Small intestine (tissue), 7 donors: ENCODE measurements around the gene SECISBP2L. TPM values are rescaled to one million over a fixed set of nuclear protein-coding genes. Genes with fewer than 3 reads are reported as not detected.

ENCODE experiments used
- DNase-seq, 2 donors: peaks; one replicate each; pipeline versions ENCODE4 v3.0.0 to v3.0.0-alpha.2; 2013
- FAIRE-seq: peaks from 2 replicates; lab custom pipeline; 2012; peaks lifted over from hg19 to GRCh38; lab: Jason Lieb, UNC
- H3K27ac ChIP-seq, 3 donors: one replicate each; pipeline ENCODE4 v1.5.1; 2013; ENCODE audit warnings: low read length in 2 of 3, mild to moderate bottlenecking in 2 of 3, control low read depth in 1 of 3, inconsistent platforms in 1 of 3, low read depth in 1 of 3, moderate library complexity in 1 of 3
- H3K27me3 ChIP-seq, 3 donors: one replicate each; pipeline ENCODE4 v1.6.1; 2013; ENCODE audit warnings: low read length in 3 of 3, inconsistent platforms in 1 of 3; ENCODE audit not compliant: control insufficient read depth in 3 of 3, insufficient read depth in 3 of 3
- H3K36me3 ChIP-seq, 3 donors: one replicate each; pipeline ENCODE4 v1.6.1; 2013; ENCODE audit warnings: low read length in 3 of 3, inconsistent platforms in 1 of 3, low read depth in 1 of 3, mild to moderate bottlenecking in 1 of 3, moderate library complexity in 1 of 3; ENCODE audit not compliant: control insufficient read depth in 3 of 3, insufficient read depth in 2 of 3
- H3K4me1 ChIP-seq, 3 donors: one replicate each; pipeline ENCODE4 v1.6.1; 2013; ENCODE audit warnings: low read length in 2 of 3, inconsistent platforms in 1 of 3, low read depth in 1 of 3, mild to moderate bottlenecking in 1 of 3, moderate library complexity in 1 of 3; ENCODE audit not compliant: control insufficient read depth in 3 of 3, insufficient read depth in 2 of 3
- H3K4me3 ChIP-seq, 3 donors: one replicate each; pipeline ENCODE4 v1.5.1; 2013; ENCODE audit warnings: low read length in 3 of 3, control low read depth in 1 of 3, inconsistent platforms in 1 of 3, low read depth in 1 of 3, mild to moderate bottlenecking in 1 of 3, moderate library complexity in 1 of 3
- H3K9me3 ChIP-seq, 2 donors: one replicate each; pipeline ENCODE4 v1.6.1; 2013; ENCODE audit warnings: low read depth in 1 of 2, low read length in 1 of 2; ENCODE audit not compliant: control insufficient read depth in 2 of 2, insufficient read depth in 1 of 2
- whole genome bisulfite sequencing, 3 donors: extraction: QIAGEN DNeasy Blood & Tissue Kit; methylation state at CpG; one replicate each; pipeline ENCODE4 v1.1.7; 2013; 5-methylcytosine and 5-hydroxymethylcytosine counted together
- polyA plus RNA-seq, 4 donors: library from polyadenylated mRNA; stranded (reverse) in 3 of 4; unstranded in 1 of 4; fragments of 200-250 nt in 3 of 4; fragments of 120-200 nt in 1 of 4; gene quantifications; one replicate each; pipeline versions ENCODE4 v1.2.1 to v1.2.3, GENCODE V29; 2013
- donor health status: healthy with polysubstance abuse.
- donor health status: control.
- donor health status: control.
- donor health status: Bipolar disorder and iron deficiency.
- donor health status: healthy.

SECISBP2L gene
- polyA plus RNA-seq, 4 donors = 5.4 to 30.6 (median 7.5) TPM

DNA sequence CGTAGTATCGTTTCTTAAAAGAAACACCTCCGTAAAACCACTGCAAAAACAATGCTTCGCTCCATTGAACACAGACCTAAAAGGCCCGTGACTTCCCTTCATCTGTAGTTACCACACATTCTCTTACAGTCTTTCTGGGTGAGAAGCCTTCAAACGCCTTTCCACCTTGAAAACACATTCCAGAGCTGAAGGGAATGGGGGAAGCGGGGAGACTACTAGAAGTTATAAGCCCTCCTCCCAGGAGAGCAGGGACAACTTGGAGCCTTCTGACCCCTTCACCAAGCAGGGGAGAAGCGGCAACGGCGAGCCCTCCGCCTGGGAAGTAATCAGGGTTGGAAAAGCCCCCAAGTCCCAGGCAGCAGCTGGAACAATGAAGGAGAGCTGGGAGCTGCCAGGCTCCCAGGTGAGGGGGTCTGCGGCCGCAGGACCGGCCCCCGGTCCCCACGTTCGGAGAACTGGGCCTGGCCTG is 461 bp downstream of the SECISBP2L start:
- peak overlapping the region; percentile 62 to 90 (median 65) for H3K27ac ChIP-seq
- FAIRE-seq = no peak

DNA sequence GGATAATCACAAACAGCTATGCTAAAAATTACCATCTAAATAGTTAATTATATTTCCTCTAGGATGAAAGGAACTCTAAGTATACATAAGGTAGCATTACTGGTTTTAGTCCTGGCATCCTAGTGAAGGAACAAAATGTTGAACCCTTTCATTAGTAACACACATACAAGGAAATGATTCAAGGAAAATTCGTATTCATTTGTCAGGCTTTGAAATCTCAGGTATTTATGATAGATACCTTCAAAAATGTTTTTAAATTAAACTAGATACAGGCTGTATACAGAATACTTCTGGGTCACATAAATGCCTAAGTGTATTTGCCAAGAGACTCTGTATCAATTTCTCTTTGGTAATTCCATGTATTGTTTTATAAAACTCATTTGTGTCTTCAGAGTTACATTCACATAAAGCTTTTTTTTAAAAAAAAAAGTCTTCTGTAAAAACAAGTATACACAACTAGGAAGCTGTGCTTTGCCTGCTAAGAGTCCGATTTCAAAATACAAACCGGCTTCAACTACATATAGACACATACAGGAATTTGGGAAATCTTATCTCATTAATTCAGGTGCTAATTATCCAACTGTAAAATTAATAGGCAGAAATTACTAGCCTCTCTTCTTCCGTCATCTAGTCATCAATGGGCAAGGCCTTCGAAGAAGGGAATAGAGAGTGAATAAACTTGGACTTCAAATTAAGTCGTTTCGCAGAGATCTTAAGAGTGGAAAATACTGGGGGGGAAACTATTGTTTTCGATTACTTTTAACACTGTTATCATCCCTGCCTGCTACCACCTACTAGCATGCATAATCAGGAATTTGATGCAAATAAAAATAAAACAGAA is 1.3 kb downstream of the SECISBP2L start:
- FAIRE-seq (no peak), DNase-seq (peak; percentile 4 to 7)
- Histone ChIP-seq H3K27ac (peak overlapping the region in 1 of 3 donors; percentile 90), H3K4me1 (no peaks in the 10 kb centered on the region), H3K27me3 (no peaks in the 10 kb centered on the region), H3K9me3 (no peaks in the 10 kb centered on the region), H3K36me3 (peaks cover 0 to 5% (median 0%) of the 10 kb centered on the region in 3 donors), H3K4me3 (peak overlapping the region; percentile 15 to 96 (median 92))
- WGBS, 3 donors = 4 to 13% (median 11%) methylated on average over 8 of the region's 8 CpGs

More for the DNA sequence above, 461 bp downstream of the SECISBP2L start:
- peak; percentile 32 to 75 for DNase-seq
- peak overlapping the region; percentile 84 to 96 (median 92) for H3K4me3 ChIP-seq
- peaks cover 0 to 5% (median 0%) of the 10 kb centered on the region in 3 donors for H3K36me3 ChIP-seq
- H3K4me1 ChIP-seq = no peaks in the 10 kb centered on the region
- no peaks in the 10 kb centered on the region for H3K9me3 ChIP-seq
- H3K27me3 ChIP-seq = no peaks in the 10 kb centered on the region
- 0% methylated on average over 14 to 17 of the region's 17 CpGs for WGBS, 3 donors

DNA sequence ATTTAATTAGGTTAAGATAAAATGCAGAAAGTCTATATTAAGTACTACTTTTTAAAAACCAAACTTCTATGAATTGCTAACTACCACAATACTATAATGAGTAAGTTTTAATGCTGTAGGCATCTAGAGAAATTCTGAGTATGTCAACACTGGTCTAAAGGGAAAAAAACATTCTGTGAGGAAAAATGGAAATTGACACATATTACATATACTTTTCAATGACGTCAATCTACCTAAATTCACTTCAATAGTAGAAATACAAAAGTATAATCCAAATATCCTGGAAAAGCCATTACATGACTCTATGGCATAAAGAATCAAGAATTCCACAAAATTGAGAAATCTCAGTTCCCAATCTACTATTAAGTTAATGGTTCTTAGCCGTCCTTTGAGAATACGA is 2.2 kb downstream of the SECISBP2L start:
- peaks cover 0 to 5% (median 0%) of the 10 kb centered on the region in 3 donors for H3K36me3 ChIP-seq
- H3K27ac ChIP-seq = no peak overlapping the region
- H3K4me1 ChIP-seq = no peaks in the 10 kb centered on the region
- H3K4me3 ChIP-seq = no peak overlapping the region
- FAIRE-seq (no peak), DNase-seq (no peak)
- no peaks in the 10 kb centered on the region for H3K27me3 ChIP-seq
- WGBS, 3 donors = 78 to 86% (median 85%) methylated on average over 3 of the region's 3 CpGs
- H3K9me3 ChIP-seq = no peaks in the 10 kb centered on the region

DNA sequence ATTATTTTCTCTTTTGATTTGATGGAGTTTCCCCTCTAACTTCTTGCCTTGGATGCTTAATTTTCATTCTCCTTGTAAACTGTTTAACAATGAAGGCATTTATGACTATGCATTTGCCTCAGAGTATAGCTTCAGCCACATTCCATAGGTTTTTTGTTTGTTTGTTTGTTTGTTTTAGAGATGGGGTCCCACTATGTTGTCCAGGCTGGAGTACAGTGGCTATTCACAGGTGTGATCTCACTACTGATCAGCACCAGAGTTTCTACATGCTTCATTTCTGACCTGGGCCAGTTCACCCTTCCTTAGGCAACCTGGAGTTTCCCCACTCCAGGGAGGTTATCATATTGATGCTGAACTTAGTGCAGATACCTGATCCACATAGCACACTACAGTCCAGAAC is 4.1 kb downstream of the SECISBP2L start:
- no peak for FAIRE-seq

DNA sequence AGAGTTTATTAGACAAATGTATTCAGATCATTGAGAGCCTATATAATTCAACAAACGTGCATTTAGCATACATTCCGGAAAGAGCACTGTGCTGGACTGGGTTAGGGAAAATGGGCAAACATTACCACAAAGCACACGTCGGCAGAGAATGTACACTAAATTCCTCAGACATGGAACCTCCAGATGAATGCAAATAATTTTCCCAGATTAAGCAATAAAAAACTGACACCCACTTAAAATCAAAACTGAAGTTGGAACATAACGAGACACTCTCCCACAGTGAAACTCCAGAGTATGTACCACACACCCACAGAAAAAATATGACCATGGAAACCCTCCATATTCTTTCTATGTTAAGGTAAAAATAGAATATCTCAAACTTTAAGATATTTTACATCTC is 4.8 kb downstream of the SECISBP2L start:
- Histone ChIP-seq H3K9me3 (no peaks in the 10 kb centered on the region), H3K27ac (no peak overlapping the region), H3K4me3 (no peak overlapping the region), H3K36me3 (peaks cover 0 to 5% (median 0%) of the 10 kb centered on the region in 3 donors), H3K27me3 (no peaks in the 10 kb centered on the region), H3K4me1 (no peaks in the 10 kb centered on the region)
- WGBS, 3 donors = 74 to 86% (median 86%) methylated on average over 5 of the region's 5 CpGs
- DNase-seq = no peak
- FAIRE-seq = no peak

More for the DNA sequence above, 4.1 kb downstream of the SECISBP2L start:
- DNase-seq = no peak
- Histone ChIP-seq H3K4me3 (no peak overlapping the region), H3K27ac (no peak overlapping the region), H3K36me3 (peaks cover 0 to 5% (median 0%) of the 10 kb centered on the region in 3 donors), H3K9me3 (no peaks in the 10 kb centered on the region), H3K4me1 (no peaks in the 10 kb centered on the region), H3K27me3 (no peaks in the 10 kb centered on the region)

DNA sequence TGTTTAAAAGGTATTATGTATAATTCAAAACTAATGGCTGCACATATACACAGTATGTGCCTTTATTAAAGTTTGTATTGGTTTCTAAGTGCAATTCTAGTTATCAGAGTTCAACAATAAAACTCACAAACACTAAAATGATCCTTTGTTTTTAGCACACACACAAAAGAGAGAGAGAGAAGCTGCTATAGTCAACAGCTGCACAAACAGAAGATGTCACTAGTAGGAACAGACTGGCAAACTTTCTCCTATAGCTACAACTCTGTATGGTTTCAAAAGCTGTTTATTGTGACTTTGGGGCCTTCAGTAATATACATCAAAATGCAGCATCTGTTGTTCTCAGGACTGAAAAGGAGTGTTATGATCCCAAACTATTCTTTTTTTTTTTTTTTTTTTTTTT is 6.1 kb downstream of the SECISBP2L start:
- Histone ChIP-seq H3K4me1 (peaks cover 2 to 4% (median 4%) of the 10 kb centered on the region in 3 donors), H3K27ac (no peak overlapping the region), H3K9me3 (no peaks in the 10 kb centered on the region), H3K36me3 (peaks cover 0 to 5% (median 5%) of the 10 kb centered on the region in 3 donors), H3K27me3 (no peaks in the 10 kb centered on the region), H3K4me3 (no peak overlapping the region)
- DNase-seq = no peak
- FAIRE-seq = no peak

DNA sequence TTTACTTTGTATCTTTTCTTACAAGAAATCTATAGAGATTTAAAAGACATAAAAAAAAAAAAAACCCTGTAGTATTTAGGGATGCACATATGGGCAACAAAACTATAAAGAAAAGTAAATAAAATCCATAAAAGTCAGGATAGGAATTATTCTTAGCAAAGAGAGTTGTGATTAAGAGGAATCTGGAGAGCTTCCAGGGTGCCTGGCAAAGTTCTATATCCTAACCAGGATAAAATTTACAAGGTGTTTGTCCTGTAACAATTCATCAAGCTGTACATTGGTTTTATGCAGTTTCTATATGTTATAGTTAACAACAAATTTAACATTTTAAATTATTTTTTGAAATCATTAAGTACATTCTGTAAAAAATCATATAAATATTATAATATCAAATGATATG is 7.9 kb downstream of the SECISBP2L start:
- Histone ChIP-seq H3K4me1 (peaks cover 2 to 4% (median 4%) of the 10 kb centered on the region in 3 donors), H3K9me3 (no peaks in the 10 kb centered on the region)
- no peak for DNase-seq

DNA sequence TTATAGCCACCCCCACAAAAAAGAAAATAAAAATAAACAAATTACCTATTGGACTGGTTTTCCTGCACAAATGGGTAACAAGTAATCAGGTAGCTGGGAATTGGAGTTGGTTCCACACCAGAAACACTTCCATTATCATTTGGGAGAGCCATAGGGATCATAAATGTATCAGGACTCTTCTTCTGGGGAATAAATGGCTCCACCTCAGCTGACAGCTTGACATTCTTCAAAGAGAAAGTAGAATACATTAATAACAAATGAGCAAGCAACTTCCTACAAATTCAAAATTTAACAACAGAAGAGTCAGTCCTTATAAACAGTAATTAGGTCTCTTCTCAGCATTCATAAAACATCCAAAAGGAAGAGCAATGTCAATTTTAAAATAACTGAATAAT is 8.7 kb downstream of the SECISBP2L start:
- FAIRE-seq (no peak), DNase-seq (no peak)
- Histone ChIP-seq H3K27ac (no peak overlapping the region), H3K4me1 (peaks cover 2 to 4% (median 4%) of the 10 kb centered on the region in 3 donors), H3K9me3 (no peaks in the 10 kb centered on the region), H3K27me3 (no peaks in the 10 kb centered on the region), H3K4me3 (no peak overlapping the region), H3K36me3 (peaks cover 2 to 8% (median 7%) of the 10 kb centered on the region in 3 donors)

More for the DNA sequence above, 7.9 kb downstream of the SECISBP2L start:
- H3K27ac ChIP-seq = no peak overlapping the region
- no peak overlapping the region for H3K4me3 ChIP-seq
- peaks cover 2 to 9% (median 8%) of the 10 kb centered on the region in 3 donors for H3K36me3 ChIP-seq
- H3K27me3 ChIP-seq = no peaks in the 10 kb centered on the region
- no peak for FAIRE-seq
